Trophoblast cell (in vitro differentiated cells and primary cell): ENCODE results near the gene EXOC1. TPM values are rescaled to one million over a fixed set of nuclear protein-coding genes. Genes with fewer than 3 reads are reported as not detected.
A peak's percentile ranks its signal among the peaks of the same experiment; 100 is the strongest.

ENCODE experiments used
- DNase-seq, 2 donors: peaks; one replicate each; pipeline ENCODE4 v3.0.0-alpha.2; 2016
- H2AFZ ChIP-seq: 2 replicates; pipeline ENCODE4 v1.6.1; 2013; ENCODE audit warnings: low read length, moderate library complexity, mild to moderate bottlenecking; ENCODE audit not compliant: insufficient read depth, poor library complexity
- H2AK5ac ChIP-seq: 2 replicates; pipeline ENCODE4 v1.6.1; 2013; ENCODE audit warnings: mild to moderate bottlenecking, low read length
- H2BK120ac ChIP-seq: 2 replicates; pipeline ENCODE4 v1.6.1; 2013; ENCODE audit warnings: low read length, mild to moderate bottlenecking, moderate library complexity; ENCODE audit not compliant: insufficient read depth, poor library complexity
- H2BK12ac ChIP-seq: 2 replicates; pipeline ENCODE4 v1.6.1; 2013; ENCODE audit warnings: mild to moderate bottlenecking, low read length, moderate library complexity
- H2BK5ac ChIP-seq: 2 replicates; pipeline ENCODE4 v1.6.1; 2013; ENCODE audit warnings: low read length, low read depth, moderate library complexity, mild to moderate bottlenecking; ENCODE audit not compliant: poor library complexity
- H3K14ac ChIP-seq: 2 replicates; pipeline ENCODE4 v1.6.1; 2013; ENCODE audit warnings: mild to moderate bottlenecking, low read length
- H3K18ac ChIP-seq: 2 replicates; pipeline ENCODE4 v1.6.1; 2013; ENCODE audit warnings: mild to moderate bottlenecking, low read length
- H3K23ac ChIP-seq: 2 replicates; pipeline ENCODE4 v1.6.1; 2013; ENCODE audit warnings: low read length
- H3K27ac ChIP-seq: 2 replicates; pipeline ENCODE4 v1.5.1; 2013; ENCODE audit warnings: low read depth, mild to moderate bottlenecking, inconsistent platforms, low read length, moderate library complexity
- H3K27me3 ChIP-seq: 2 replicates; pipeline ENCODE4 v1.6.1; 2013; ENCODE audit warnings: inconsistent platforms, mild to moderate bottlenecking, low read length, moderate library complexity; ENCODE audit not compliant: insufficient read depth
- H3K36me3 ChIP-seq, 2 experiments: 1 replicate in 1 of 2; 2 replicates in 1 of 2; pipeline ENCODE4 v1.6.1; 2013; ENCODE audit warnings: low read length in 2 of 2, mild to moderate bottlenecking in 2 of 2, moderate library complexity in 1 of 2; ENCODE audit not compliant: insufficient read depth in 2 of 2, control insufficient read depth in 1 of 2
- H3K4ac ChIP-seq: 2 replicates; pipeline ENCODE4 v1.6.1; 2013; ENCODE audit warnings: low read depth, mild to moderate bottlenecking, low read length, moderate library complexity
- H3K4me1 ChIP-seq, 2 experiments: 1 replicate in 1 of 2; 2 replicates in 1 of 2; pipeline ENCODE4 v1.6.1; 2013; ENCODE audit warnings: low read length in 2 of 2, mild to moderate bottlenecking in 2 of 2, moderate library complexity in 1 of 2; ENCODE audit not compliant: insufficient read depth in 2 of 2, control insufficient read depth in 1 of 2
- H3K4me2 ChIP-seq: 2 replicates; pipeline ENCODE4 v1.6.1; 2013; ENCODE audit warnings: inconsistent platforms, mild to moderate bottlenecking, low read length, moderate library complexity
- H3K4me3 ChIP-seq: 2 replicates; pipeline ENCODE4 v1.5.1; 2013; ENCODE audit warnings: mild to moderate bottlenecking, low read depth, low read length, inconsistent platforms
- H3K79me1 ChIP-seq: one replicate; pipeline ENCODE4 v1.6.1; 2013; ENCODE audit warnings: low read length
- H3K79me2 ChIP-seq: 2 replicates; pipeline ENCODE4 v1.6.1; 2013; ENCODE audit warnings: low read length, mild to moderate bottlenecking; ENCODE audit not compliant: control insufficient read depth, insufficient read depth, poor library complexity
- H3K9ac ChIP-seq: 2 replicates; pipeline ENCODE4 v1.6.1; 2013; ENCODE audit warnings: mild to moderate bottlenecking, low read length
- H3K9me3 ChIP-seq: 2 replicates; pipeline ENCODE4 v1.6.1; 2013; ENCODE audit warnings: low read depth, mild to moderate bottlenecking, control low read depth, inconsistent platforms, low read length; ENCODE audit not compliant: insufficient read depth
- H4K12ac ChIP-seq: 2 replicates; pipeline ENCODE4 v1.6.1; 2013; ENCODE audit warnings: low read depth, mild to moderate bottlenecking, low read length, moderate library complexity
- H4K8ac ChIP-seq: 2 replicates; pipeline ENCODE4 v1.6.1; 2013; ENCODE audit warnings: low read depth, mild to moderate bottlenecking, low read length, moderate library complexity
- H4K91ac ChIP-seq: one replicate; pipeline ENCODE4 v1.6.1; 2013; ENCODE audit warnings: low read depth, mild to moderate bottlenecking, low read length, moderate library complexity
- WGBS: extraction: QIAGEN DNeasy Blood & Tissue Kit; methylation state at CpG from one replicate; pipeline ENCODE4 v1.1.7; 2013; ENCODE audit warnings: missing lambda C conversion rate; ENCODE audit not compliant: insufficient read length, insufficient coverage; ENCODE audit errors: extremely low coverage; 5-methylcytosine and 5-hydroxymethylcytosine counted together
- polyA plus RNA-seq: library from polyadenylated mRNA; stranded (reverse); fragments of 200-250 nt; gene quantifications from 2 replicates; pipeline ENCODE4 v1.2.3, GENCODE V29; 2013

EXOC1 gene, protein sequence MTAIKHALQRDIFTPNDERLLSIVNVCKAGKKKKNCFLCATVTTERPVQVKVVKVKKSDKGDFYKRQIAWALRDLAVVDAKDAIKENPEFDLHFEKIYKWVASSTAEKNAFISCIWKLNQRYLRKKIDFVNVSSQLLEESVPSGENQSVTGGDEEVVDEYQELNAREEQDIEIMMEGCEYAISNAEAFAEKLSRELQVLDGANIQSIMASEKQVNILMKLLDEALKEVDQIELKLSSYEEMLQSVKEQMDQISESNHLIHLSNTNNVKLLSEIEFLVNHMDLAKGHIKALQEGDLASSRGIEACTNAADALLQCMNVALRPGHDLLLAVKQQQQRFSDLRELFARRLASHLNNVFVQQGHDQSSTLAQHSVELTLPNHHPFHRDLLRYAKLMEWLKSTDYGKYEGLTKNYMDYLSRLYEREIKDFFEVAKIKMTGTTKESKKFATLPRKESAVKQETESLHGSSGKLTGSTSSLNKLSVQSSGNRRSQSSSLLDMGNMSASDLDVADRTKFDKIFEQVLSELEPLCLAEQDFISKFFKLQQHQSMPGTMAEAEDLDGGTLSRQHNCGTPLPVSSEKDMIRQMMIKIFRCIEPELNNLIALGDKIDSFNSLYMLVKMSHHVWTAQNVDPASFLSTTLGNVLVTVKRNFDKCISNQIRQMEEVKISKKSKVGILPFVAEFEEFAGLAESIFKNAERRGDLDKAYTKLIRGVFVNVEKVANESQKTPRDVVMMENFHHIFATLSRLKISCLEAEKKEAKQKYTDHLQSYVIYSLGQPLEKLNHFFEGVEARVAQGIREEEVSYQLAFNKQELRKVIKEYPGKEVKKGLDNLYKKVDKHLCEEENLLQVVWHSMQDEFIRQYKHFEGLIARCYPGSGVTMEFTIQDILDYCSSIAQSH
- 19.2 and 20.4 TPM in 2 replicates for polyA plus RNA-seq

- Histone ChIP-seq H3K36me3 (no peaks in the 10 kb centered on the region), H3K9ac (peak within 1 kb of the TSS; percentile 94), H2BK5ac (peak within 1 kb of the TSS; percentile 22), H3K79me2 (peaks cover 5% of the 10 kb centered on the region), H3K14ac (peak within 1 kb of the TSS; percentile 30), H2BK120ac (peak within 1 kb of the TSS; percentile 1), H3K79me1 (peaks cover 4% of the 10 kb centered on the region), H3K9me3 (peaks cover 2% of the 10 kb centered on the region), H3K4me3 (peak within 1 kb of the TSS; percentile 84), H2AFZ (peak within 1 kb of the TSS; percentile 45), H2BK12ac (no peak within 1 kb of the TSS), H4K91ac (peak within 1 kb of the TSS; percentile 69), H3K18ac (peak within 1 kb of the TSS; percentile 91), H3K4me1 (peaks cover 0 to 2% of the 10 kb centered on the region in 2 experiments), H4K8ac (peak within 1 kb of the TSS; percentile 87), H3K27ac (no peak within 1 kb of the TSS), H3K4ac (peak within 1 kb of the TSS; percentile 37), H3K4me2 (peak within 1 kb of the TSS; percentile 55), H3K27me3 (no peaks in the 10 kb centered on the region), H2AK5ac (no peak within 1 kb of the TSS), H4K12ac (peak within 1 kb of the TSS; percentile 60), H3K23ac (no peak within 1 kb of the TSS)
- WGBS = no CpG with 5 or more reads among the region's 50 CpGs
- peak; percentile 99 for DNase-seq
These were observed at the start of gene EXOC1 for GRCh38 chr4:55853484-55854046. TSS of gene EXOC1 (plus strand) at chr4:55853648. CDS start at chr4:55858324, 4,676 bp downstream.

DNA sequence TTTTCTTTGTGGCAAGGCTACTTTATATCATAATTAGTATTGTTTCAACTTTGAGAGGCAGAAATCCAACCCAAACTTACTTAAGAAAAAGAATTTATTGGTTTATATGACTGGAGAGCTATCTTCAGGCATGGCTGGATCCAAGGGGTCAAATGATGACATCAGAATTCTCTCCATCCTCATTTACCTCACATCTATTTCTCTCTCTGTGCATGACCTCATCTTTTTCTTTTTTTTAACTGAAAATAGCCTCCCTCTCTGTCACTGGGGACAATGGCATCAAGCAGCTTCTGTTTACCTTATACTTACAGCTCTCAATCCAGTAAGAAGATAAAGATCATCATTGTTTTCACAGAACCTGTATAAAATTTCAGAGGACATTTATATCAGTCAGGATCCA lies 45.9 kb upstream of the EXOC1 start:
- no peaks in the 10 kb centered on the region for H3K79me1 ChIP-seq
- H4K91ac ChIP-seq = no peak overlapping the region
- H3K18ac ChIP-seq = no peak overlapping the region
- no peak overlapping the region for H3K4ac ChIP-seq
- H2BK12ac ChIP-seq = no peak overlapping the region
- H3K9ac ChIP-seq = no peak overlapping the region
- H3K4me1 ChIP-seq = no peaks in the 10 kb centered on the region
- no peak overlapping the region for H3K4me3 ChIP-seq
- no peak overlapping the region for H2AK5ac ChIP-seq
- H3K79me2 ChIP-seq = no peaks in the 10 kb centered on the region
- H2BK120ac ChIP-seq = no peak overlapping the region
- H3K27ac ChIP-seq = no peak overlapping the region
- no peaks in the 10 kb centered on the region for H3K9me3 ChIP-seq
- H3K36me3 ChIP-seq = no peaks in the 10 kb centered on the region
- no peak overlapping the region for H3K4me2 ChIP-seq
- no peak overlapping the region for H4K12ac ChIP-seq
- no peak overlapping the region for H3K23ac ChIP-seq
- H3K14ac ChIP-seq = no peak overlapping the region
- H2AFZ ChIP-seq = no peak overlapping the region
- no peak overlapping the region for H4K8ac ChIP-seq
- no peak overlapping the region for H2BK5ac ChIP-seq
- DNase-seq = no peak
- H3K27me3 ChIP-seq = no peaks in the 10 kb centered on the region

GRCh38 chr4:55808186-55808585 lies 45.3 kb upstream of the EXOC1 start:
- H3K79me1 ChIP-seq = no peaks in the 10 kb centered on the region
- no peak overlapping the region for H2AK5ac ChIP-seq
- H3K23ac ChIP-seq = peak overlapping the region; percentile 27
- no peak overlapping the region for H2BK5ac ChIP-seq
- no peak overlapping the region for H3K4ac ChIP-seq
- no peak overlapping the region for H3K4me2 ChIP-seq
- no peak overlapping the region for H2BK120ac ChIP-seq
- H3K79me2 ChIP-seq = no peaks in the 10 kb centered on the region
- WGBS = no CpG with 5 or more reads among the region's 2 CpGs
- H3K4me3 ChIP-seq = no peak overlapping the region
- no peak overlapping the region for H4K8ac ChIP-seq
- H4K91ac ChIP-seq = no peak overlapping the region
- no peak overlapping the region for H3K18ac ChIP-seq
- no peaks in the 10 kb centered on the region for H3K27me3 ChIP-seq
- H3K27ac ChIP-seq = no peak overlapping the region
- DNase-seq = no peak
- no peaks in the 10 kb centered on the region for H3K36me3 ChIP-seq
- no peaks in the 10 kb centered on the region for H3K9me3 ChIP-seq
- no peak overlapping the region for H2AFZ ChIP-seq
- no peak overlapping the region for H2BK12ac ChIP-seq
- no peaks in the 10 kb centered on the region for H3K4me1 ChIP-seq
- H3K9ac ChIP-seq = no peak overlapping the region
- H3K14ac ChIP-seq = no peak overlapping the region
- no peak overlapping the region for H4K12ac ChIP-seq

- H3K14ac ChIP-seq = no peak overlapping the region
- no peaks in the 10 kb centered on the region for H3K79me1 ChIP-seq
- no peak overlapping the region for H3K23ac ChIP-seq
- H3K9ac ChIP-seq = no peak overlapping the region
- no peak overlapping the region for H4K91ac ChIP-seq
- no peak overlapping the region for H3K18ac ChIP-seq
- H3K4me3 ChIP-seq = no peak overlapping the region
- H2BK5ac ChIP-seq = no peak overlapping the region
- no peak overlapping the region for H3K4me2 ChIP-seq
- no peaks in the 10 kb centered on the region for H3K27me3 ChIP-seq
- WGBS = no CpG with 5 or more reads among the region's 5 CpGs
- no peak overlapping the region for H3K4ac ChIP-seq
- H2BK12ac ChIP-seq = no peak overlapping the region
- no peak overlapping the region for H2BK120ac ChIP-seq
- no peaks in the 10 kb centered on the region for H3K9me3 ChIP-seq
- no peak overlapping the region for H4K12ac ChIP-seq
- H4K8ac ChIP-seq = no peak overlapping the region
- no peak for DNase-seq
- no peak overlapping the region for H3K27ac ChIP-seq
- no peaks in the 10 kb centered on the region for H3K79me2 ChIP-seq
- no peaks in the 10 kb centered on the region for H3K36me3 ChIP-seq
- H2AFZ ChIP-seq = no peak overlapping the region
- no peak overlapping the region for H2AK5ac ChIP-seq
- no peaks in the 10 kb centered on the region for H3K4me1 ChIP-seq
These were observed 44.8 kb upstream of the EXOC1 start for GRCh38 chr4:55808632-55809031.
